GM21619 (cell line): ENCODE results near the gene FREM3.
"Not testable (repeated sequence)": the region's sequence is repeated elsewhere in the genome, so short reads cannot be mapped to it uniquely, and the experiment has no call there.

Experiments used
- ATAC-seq: cut with Tn5 transposase; IDR thresholded peaks from one replicate; pipeline ENCODE4 v1.9.1; 2021; ENCODE audit not compliant: unreplicated experiment

The FREM3 gene

GRCh38 chr4:143700416-143701352, at the start of gene FREM3:
TSS of gene FREM3 (minus strand) at chr4:143700675. CDS start at chr4:143700675, 0 bp downstream.
- ATAC-seq: no peak

- no peak for ATAC-seq
Measured at GRCh38 chr4:143745874-143746273, 45.4 kb upstream of the FREM3 start.

GRCh38 chr4:143743591-143743990, 43.1 kb upstream of the FREM3 start:
- ATAC-seq: no peak

- no peak for ATAC-seq
Measured at GRCh38 chr4:143742834-143743233, 42.4 kb upstream of the FREM3 start.

GRCh38 chr4:143736861-143737260, 36.4 kb upstream of the FREM3 start:
- no peak for ATAC-seq

GRCh38 chr4:143736061-143736460, 35.6 kb upstream of the FREM3 start:
- not testable (repeated sequence) for ATAC-seq

- no peak for ATAC-seq
Measured at GRCh38 chr4:143728166-143728565, 27.7 kb upstream of the FREM3 start.

- no peak for ATAC-seq
Measured at GRCh38 chr4:143726714-143727113, 26.2 kb upstream of the FREM3 start.

GRCh38 chr4:143721317-143721716, 20.8 kb upstream of the FREM3 start:
- ATAC-seq: no peak

GRCh38 chr4:143718748-143719147, 18.3 kb upstream of the FREM3 start:
- not testable (repeated sequence) for ATAC-seq

- ATAC-seq: no peak
Measured at GRCh38 chr4:143713955-143714625, 13.6 kb upstream of the FREM3 start.

GRCh38 chr4:143713553-143713952, 13.1 kb upstream of the FREM3 start:
- ATAC-seq: no peak

- ATAC-seq: no peak
Measured at GRCh38 chr4:143712155-143712550, 11.7 kb upstream of the FREM3 start.

GRCh38 chr4:143711543-143712154, 11.2 kb upstream of the FREM3 start:
- no peak for ATAC-seq

- ATAC-seq: no peak
Measured at GRCh38 chr4:143701365-143701764, 890 bp upstream of the FREM3 start.

GRCh38 chr4:143700046-143700415, 444 bp downstream of the FREM3 start:
- ATAC-seq: no peak

- no peak for ATAC-seq
Measured at GRCh38 chr4:143699331-143700045, 987 bp downstream of the FREM3 start.

GRCh38 chr4:143693856-143694255, 6.6 kb downstream of the FREM3 start:
- ATAC-seq: no peak

- no peak for ATAC-seq
Measured at GRCh38 chr4:143692241-143692640, 8.2 kb downstream of the FREM3 start.

- ATAC-seq: no peak
Measured at GRCh38 chr4:143679434-143679833, 21.0 kb downstream of the FREM3 start.

GRCh38 chr4:143673629-143674028, 26.8 kb downstream of the FREM3 start:
- not testable (repeated sequence) for ATAC-seq
